Common myeloid progenitor, CD34-positive (primary cell): ENCODE data around the gene CLIC6.

ENCODE experiments used
- CTCF ChIA-PET: fragments of 350-600 bp; sonication (Branson Sonifier 250); formaldehyde crosslinking; loops from one replicate; lab custom pipeline; 2021; ENCODE audit warnings: antibody characterized with exemption; lab: Charles Lee
- POLR2A ChIA-PET: fragments of 350-600 bp; sonication (Branson Sonifier 250); formaldehyde crosslinking; loops from one replicate; lab custom pipeline; 2021; ENCODE audit warnings: antibody characterized with exemption; lab: Charles Lee
- DNase-seq, 3 donors: peaks; one replicate each; pipeline versions ENCODE4 v3.0.0 to v3.0.0-alpha.2; 2013
- H3K27ac ChIP-seq, 2 experiments: 1 replicate in 1 of 2; 2 replicates in 1 of 2; pipeline ENCODE4 v1.7.0; 2013; ENCODE audit warnings: inconsistent platforms in 2 of 2, low read length in 2 of 2, mild to moderate bottlenecking in 2 of 2, low read depth in 1 of 2, moderate library complexity in 1 of 2; ENCODE audit not compliant: severe bottlenecking in 2 of 2, insufficient read depth in 1 of 2, poor library complexity in 1 of 2
- H3K27me3 ChIP-seq, 5 experiments: replicated peaks in 2 of 5; 1 replicate in 3 of 5; 2 replicates in 2 of 5; pipeline versions ENCODE4 v1.6.1 to v1.7.0; 2013; ENCODE audit warnings: low read length in 4 of 5, mild to moderate bottlenecking in 2 of 5, moderate library complexity in 2 of 5, inconsistent platforms in 1 of 5; ENCODE audit not compliant: insufficient read depth in 5 of 5, control insufficient read depth in 4 of 5
- H3K36me3 ChIP-seq, 4 experiments: 1 replicate in 2 of 4; 2 replicates in 2 of 4; pipeline versions ENCODE4 v1.6.1 to v1.7.0; 2013; ENCODE audit warnings: low read length in 3 of 4, control low read depth in 1 of 4, mild to moderate bottlenecking in 1 of 4; ENCODE audit not compliant: control insufficient read depth in 4 of 4, insufficient read depth in 4 of 4
- H3K4me1 ChIP-seq, 4 experiments: 1 replicate in 3 of 4; 2 replicates in 1 of 4; pipeline versions ENCODE4 v1.6.1 to v1.7.1; 2013; ENCODE audit warnings: low read length in 3 of 4, mild to moderate bottlenecking in 3 of 4, control low read depth in 1 of 4, inconsistent platforms in 1 of 4, moderate library complexity in 1 of 4; ENCODE audit not compliant: control insufficient read depth in 4 of 4, insufficient read depth in 4 of 4; ENCODE audit errors: control extremely low read depth in 1 of 4
- H3K4me3 ChIP-seq, 7 experiments: 1 replicate in 4 of 7; 2 replicates in 3 of 7; pipeline versions ENCODE4 v1.5.1 to v1.7.0; 2013; ENCODE audit warnings: mild to moderate bottlenecking in 7 of 7, low read length in 6 of 7, moderate library complexity in 6 of 7, inconsistent platforms in 2 of 7, low read depth in 2 of 7, control low read depth in 1 of 7; ENCODE audit not compliant: insufficient read depth in 4 of 7, control insufficient read depth in 1 of 7; ENCODE audit errors: extremely low read depth in 1 of 7
- H3K9me3 ChIP-seq, 5 experiments: 1 replicate in 4 of 5; 2 replicates in 1 of 5; pipeline versions ENCODE4 v1.6.1 to v1.7.1; 2013; ENCODE audit warnings: low read length in 4 of 5, mild to moderate bottlenecking in 2 of 5, inconsistent platforms in 1 of 5, low read depth in 1 of 5, moderate library complexity in 1 of 5; ENCODE audit not compliant: control insufficient read depth in 4 of 5, insufficient read depth in 2 of 5; ENCODE audit errors: control extremely low read depth in 1 of 5
- WGBS: methylation state at CpG from one replicate; pipeline ENCODE4 v1.1.5; 2013; ENCODE audit not compliant: insufficient coverage; 5-methylcytosine and 5-hydroxymethylcytosine counted together

The CLIC6 gene

GRCh38 chr21:34675871-34676270 is 7.1 kb downstream of the CLIC6 start:
- H3K27me3 ChIP-seq: peaks cover 5 to 37% (median 19%) of the 10 kb centered on the region in 5 experiments
- WGBS: 92% methylated on average over 2 of the region's 5 CpGs
- CTCF ChIA-PET: interaction anchor here (1.1 to 4.7 kb wide), 3 partner anchors 11 to 16 kb away, joined by 3 to 23 read pairs (median 4); no protein-coding TSS in a partner anchor

GRCh38 chr21:34679051-34679450 is 10.3 kb downstream of the CLIC6 start:
- peak in 2 of 3 donors; percentile 22 to 29 for DNase-seq
- WGBS: 19% methylated on average over 4 of the region's 5 CpGs
- Histone ChIP-seq H3K9me3 (peaks cover 0 to 10% (median 8%) of the 10 kb centered on the region in 5 experiments), H3K4me1 (no peaks in the 10 kb centered on the region), H3K27me3 (peaks cover 0 to 7% (median 2%) of the 10 kb centered on the region in 5 experiments), H3K36me3 (no peaks in the 10 kb centered on the region), H3K27ac (no peak overlapping the region), H3K4me3 (no peak overlapping the region)
- ChIA-PET CTCF (interaction anchor here (1.0 kb wide), 1 partner anchor 14 kb away, joined by 3 read pairs; no protein-coding TSS in a partner anchor), POLR2A (no interaction called here)

More at GRCh38 chr21:34675871-34676270, 7.1 kb downstream of the CLIC6 start:
- H3K36me3 ChIP-seq: no peaks in the 10 kb centered on the region
- H3K9me3 ChIP-seq: peaks cover 0 to 9% (median under 1%) of the 10 kb centered on the region in 5 experiments
- H3K4me3 ChIP-seq: no peak overlapping the region
- H3K4me1 ChIP-seq: peaks cover 0 to under 1% (median 0%) of the 10 kb centered on the region in 4 experiments
- no peak overlapping the region for H3K27ac ChIP-seq
- no peak for DNase-seq
- POLR2A ChIA-PET: no interaction called here

- ChIA-PET CTCF (interaction anchor here (1.2 to 1.5 kb wide), 2 partner anchors 16 to 1256 kb away, joined by 3 to 5 read pairs; no protein-coding TSS in a partner anchor), POLR2A (no interaction called here)
- Histone ChIP-seq H3K4me3 (no peak overlapping the region), H3K9me3 (peaks cover 0 to 10% (median 6%) of the 10 kb centered on the region in 5 experiments), H3K4me1 (peaks cover 0 to 2% (median 0%) of the 10 kb centered on the region in 4 experiments), H3K27ac (no peak overlapping the region), H3K36me3 (no peaks in the 10 kb centered on the region), H3K27me3 (peaks cover 0 to 4% (median 0%) of the 10 kb centered on the region in 5 experiments)
- WGBS: no CpG with 5 or more reads among the region's 2 CpGs
- no peak for DNase-seq
Measured at GRCh38 chr21:34684174-34684876, 15.5 kb downstream of the CLIC6 start.

DNA sequence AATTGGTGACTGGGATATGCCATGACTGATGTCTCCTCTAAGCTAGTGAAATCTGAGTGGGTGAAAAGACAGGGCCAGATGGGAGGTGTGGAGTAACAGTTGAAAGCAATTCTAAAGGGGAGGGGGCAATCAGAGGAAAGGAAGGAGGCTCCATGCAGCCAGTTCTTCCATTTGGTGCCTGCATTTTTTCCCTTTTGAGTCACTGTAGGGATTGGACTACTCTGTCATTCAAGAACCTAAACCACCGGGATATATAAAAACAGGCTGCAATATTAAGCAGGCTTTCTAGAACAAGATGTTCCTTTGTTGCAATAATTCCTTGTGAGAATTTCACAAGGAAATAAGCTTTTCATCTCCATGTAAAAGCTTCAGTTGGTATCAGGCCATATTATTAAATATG is 18.3 kb downstream of the CLIC6 start:
- H3K9me3 ChIP-seq: no peaks in the 10 kb centered on the region
- 0% methylated on average over 1 of the region's 1 CpG for WGBS
- no peak for DNase-seq
- H3K27ac ChIP-seq: no peak overlapping the region
- H3K36me3 ChIP-seq: no peaks in the 10 kb centered on the region
- ChIA-PET CTCF (interaction anchor here (1.0 to 4.2 kb wide), 14 partner anchors 10 to 1344 kb away, joined by 3 to 23 read pairs (median 4); no protein-coding TSS in a partner anchor), POLR2A (no interaction called here)
- peaks cover 0 to 7% (median under 1%) of the 10 kb centered on the region in 5 experiments for H3K27me3 ChIP-seq
- H3K4me3 ChIP-seq: no peak overlapping the region
- peaks cover 0 to 2% (median 0%) of the 10 kb centered on the region in 4 experiments for H3K4me1 ChIP-seq

DNA sequence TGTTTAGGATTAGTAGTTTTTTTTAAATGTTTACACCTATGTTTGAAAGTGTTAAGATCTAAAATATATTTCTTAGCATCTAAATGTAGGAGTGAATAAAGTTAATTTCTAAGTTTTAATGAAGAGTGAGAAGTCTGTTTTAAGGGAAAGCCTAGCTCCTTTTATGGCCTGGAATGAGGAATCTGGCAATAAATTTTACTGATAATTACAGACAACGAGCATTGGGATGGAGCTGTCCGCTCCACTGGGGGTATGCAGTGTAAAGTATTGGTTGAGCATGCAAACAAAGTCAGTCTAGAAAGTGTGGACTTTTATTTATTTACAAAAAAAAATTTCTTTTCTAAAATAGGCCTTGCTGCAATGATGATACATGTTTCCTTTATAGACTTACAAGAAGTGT is 19.0 kb downstream of the CLIC6 start:
- no peak for DNase-seq
- H3K27me3 ChIP-seq: peaks cover 0 to 7% (median 2%) of the 10 kb centered on the region in 5 experiments

DNA sequence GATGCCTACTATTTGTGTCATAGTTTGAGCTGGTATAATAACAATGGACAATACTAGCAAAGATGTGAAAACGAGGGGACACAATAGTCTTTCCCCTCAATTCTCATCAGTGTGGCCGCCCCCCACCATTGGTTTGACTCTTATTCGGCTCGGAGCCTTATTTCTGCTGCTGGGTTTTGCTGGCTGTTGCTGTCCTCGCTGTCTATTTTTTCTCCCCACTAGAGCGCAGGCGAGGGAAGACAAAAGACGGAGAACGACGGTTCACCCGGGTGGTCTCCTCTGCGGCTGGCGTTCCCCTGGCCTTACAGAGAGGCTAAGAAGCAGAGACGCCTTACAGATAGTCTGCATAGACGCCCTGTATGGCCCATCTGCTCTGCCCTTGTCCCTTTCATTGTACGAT is 19.4 kb downstream of the CLIC6 start:
- H3K36me3 ChIP-seq: no peaks in the 10 kb centered on the region
- no peaks in the 10 kb centered on the region for H3K9me3 ChIP-seq
- peak in 1 of 3 donors; percentile 36 for DNase-seq
- 97% methylated on average over 15 of the region's 16 CpGs for WGBS
- H3K27ac ChIP-seq: no peak overlapping the region
- ChIA-PET POLR2A (no interaction called here), CTCF (interaction anchor here (0.7 to 4.2 kb wide), 17 partner anchors 13 to 1342 kb away, joined by 3 to 23 read pairs (median 4); no protein-coding TSS in a partner anchor)
- peaks cover 0 to 7% (median 2%) of the 10 kb centered on the region in 5 experiments for H3K27me3 ChIP-seq
- H3K4me1 ChIP-seq: peaks cover 0 to 2% (median 0%) of the 10 kb centered on the region in 4 experiments
- H3K4me3 ChIP-seq: no peak overlapping the region

More for the DNA sequence above, 19.0 kb downstream of the CLIC6 start:
- Histone ChIP-seq H3K9me3 (no peaks in the 10 kb centered on the region), H3K36me3 (no peaks in the 10 kb centered on the region), H3K4me1 (peaks cover 0 to 2% (median 0%) of the 10 kb centered on the region in 4 experiments), H3K4me3 (no peak overlapping the region), H3K27ac (no peak overlapping the region)
- WGBS: no CpG with 5 or more reads among the region's 2 CpGs
- CTCF ChIA-PET: interaction anchor here (0.7 to 4.2 kb wide), 19 partner anchors 10 to 1343 kb away, joined by 3 to 23 read pairs (median 4); no protein-coding TSS in a partner anchor
- POLR2A ChIA-PET: no interaction called here
